ENCODE measurements around the gene PTPRK.

DNA sequence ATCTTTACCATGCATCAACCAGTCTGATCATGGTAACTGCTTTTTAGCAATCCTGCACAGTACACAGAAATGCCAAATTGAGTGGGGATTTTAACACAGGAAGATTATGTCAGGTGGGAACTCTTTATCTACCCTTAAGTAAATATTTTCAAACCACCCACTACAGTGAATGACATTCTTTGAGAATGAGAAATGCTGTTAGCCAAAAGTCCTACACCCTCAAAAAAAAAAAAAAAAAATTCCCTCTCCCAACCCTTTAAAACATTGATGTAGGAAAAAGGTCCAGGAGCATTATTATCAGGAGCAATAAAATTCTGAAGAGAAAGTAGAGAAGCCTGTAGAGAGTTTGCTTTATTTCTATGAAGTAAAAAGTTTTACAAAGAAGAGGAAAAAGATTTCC lies 312.3 kb downstream of the PTPRK start:
- TF ChIP-seq CTCF (conservative IDR thresholded peaks at IDR 0.05) (no peak), ZFX (IDR thresholded peaks at IDR 0.05) (no peak)
